Endothelial cell of umbilical vein (primary cell): ENCODE measurements around the gene QRICH2.

Source experiments
- CTCF ChIP-seq, 2 donors: IDR thresholded peaks; 1 replicate in 1 of 2; 2 replicates in 1 of 2; pipeline ENCODE4 v1.5.1; 2011; ENCODE audit warnings: low read length in 2 of 2, mild to moderate bottlenecking in 2 of 2, moderate library complexity in 2 of 2, control low read depth in 1 of 2, inconsistent platforms in 1 of 2, low read depth in 1 of 2; ENCODE audit not compliant: insufficient read depth in 1 of 2; ENCODE audit errors: extremely low read depth in 1 of 2
- EZH2 ChIP-seq: IDR thresholded peaks from 2 replicates; pipeline ENCODE4 v1.6.1; 2012; ENCODE audit warnings: borderline replicate concordance, low read depth, mild to moderate bottlenecking, moderate library complexity, low read length, inconsistent platforms; ENCODE audit not compliant: severe bottlenecking
- FOS ChIP-seq: IDR thresholded peaks from 2 replicates; pipeline ENCODE4 v1.6.1; 2011; ENCODE audit warnings: mild to moderate bottlenecking, low read length, moderate library complexity, borderline replicate concordance; ENCODE audit not compliant: insufficient read depth
- GATA2 ChIP-seq: IDR thresholded peaks from 2 replicates; pipeline ENCODE4 v1.7.0; 2011; ENCODE audit warnings: low read depth, mild to moderate bottlenecking, moderate library complexity, mixed read lengths, low read length; ENCODE audit not compliant: insufficient read length, insufficient read depth
- JUN ChIP-seq: IDR thresholded peaks from 2 replicates; pipeline ENCODE4 v1.6.1; 2011; ENCODE audit warnings: borderline replicate concordance, low read depth; ENCODE audit not compliant: insufficient read length, insufficient read depth
- MAX ChIP-seq: IDR thresholded peaks from 2 replicates; pipeline ENCODE4 v1.6.1; 2011; ENCODE audit not compliant: insufficient read depth, insufficient read length
- POLR2A ChIP-seq: IDR thresholded peaks from 2 replicates; pipeline ENCODE4 v1.6.1; 2012; ENCODE audit warnings: low read depth, mild to moderate bottlenecking, control low read depth, low read length
- POLR2AphosphoS5 ChIP-seq: IDR thresholded peaks from 2 replicates; pipeline ENCODE4 v1.6.1; 2012; ENCODE audit warnings: low read depth, mild to moderate bottlenecking, control low read depth, low read length, moderate library complexity; ENCODE audit not compliant: insufficient read depth

GRCh38 chr17:76350463-76350862 is 42.4 kb upstream of the QRICH2 start:
- TF ChIP-seq CTCF (IDR thresholded peaks at IDR 0.05; ENCODE audit: extremely low read depth in 1 of 2, insufficient read depth in 1 of 2, low read depth in 1 of 2, low read length in 2 of 2), result no peak
- no peak for TF ChIP-seq EZH2
- no peak for TF ChIP-seq POLR2AphosphoS5
- TF ChIP-seq MAX, result no peak
- no peak for TF ChIP-seq POLR2A
- no peak for TF ChIP-seq GATA2
- no peak for TF ChIP-seq FOS
- TF ChIP-seq JUN, result no peak
